HG03103 (cell line): Measurements from ENCODE around the gene TMEM219.
"Not testable (repeated sequence)": the region's sequence is repeated elsewhere in the genome, so short reads cannot be mapped to it uniquely, and the experiment has no call there.

ENCODE experiments used
- ATAC-seq: cut with Tn5 transposase; IDR thresholded peaks from one replicate; pipeline ENCODE4 v1.9.1; 2021; ENCODE audit warnings: low read depth; ENCODE audit not compliant: unreplicated experiment

The TMEM219 gene

GRCh38 chr16:30009990-30010843, 48.3 kb downstream of the TMEM219 start:
- ATAC-seq: no peak

- ATAC-seq: no peak
Measured at GRCh38 chr16:30010844-30011713, 49.2 kb downstream of the TMEM219 start, which contains the start of gene DOC2A. TSS of gene DOC2A (minus strand) at chr16:30011027. CDS start at chr16:30010222, 805 bp downstream.

DNA sequence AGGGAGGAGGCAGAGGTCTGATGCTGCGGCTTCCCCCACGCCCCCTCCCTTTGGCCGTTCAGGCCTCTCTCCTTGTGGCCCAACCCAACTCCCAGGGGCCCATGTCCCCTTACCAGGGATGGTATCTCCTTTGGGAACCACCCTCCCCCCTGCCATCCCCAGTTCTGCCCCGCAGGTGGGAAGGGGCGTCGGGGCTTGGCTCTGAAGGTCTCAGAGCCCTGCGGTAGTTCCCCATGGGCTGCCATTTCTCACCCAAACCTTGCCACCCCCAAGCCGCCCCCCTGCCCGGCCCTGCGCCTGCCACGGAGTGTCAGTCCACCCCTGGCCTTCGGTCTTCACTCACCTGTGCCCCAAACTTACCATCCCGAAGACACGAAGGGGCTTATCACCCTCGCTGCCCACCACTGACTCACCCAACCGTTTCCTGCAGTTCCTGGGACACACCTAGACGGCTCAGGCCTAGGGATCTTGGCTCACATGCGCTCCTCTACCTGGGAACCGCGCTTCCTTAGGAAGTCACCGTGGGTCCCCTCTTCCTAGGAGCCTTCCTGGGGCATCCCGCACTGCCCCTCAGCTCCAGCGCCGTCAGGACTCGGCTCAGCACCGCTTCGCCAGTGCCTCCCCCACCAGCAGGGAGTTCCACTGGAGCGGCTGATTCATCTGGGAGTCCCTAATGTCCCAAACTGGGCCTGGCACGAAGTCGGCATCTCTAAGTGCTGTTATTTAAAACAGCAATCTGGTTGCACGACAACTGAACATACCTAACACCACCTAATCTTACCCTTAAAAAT, 50.0 kb downstream of the TMEM219 start:
- no peak for ATAC-seq

DNA sequence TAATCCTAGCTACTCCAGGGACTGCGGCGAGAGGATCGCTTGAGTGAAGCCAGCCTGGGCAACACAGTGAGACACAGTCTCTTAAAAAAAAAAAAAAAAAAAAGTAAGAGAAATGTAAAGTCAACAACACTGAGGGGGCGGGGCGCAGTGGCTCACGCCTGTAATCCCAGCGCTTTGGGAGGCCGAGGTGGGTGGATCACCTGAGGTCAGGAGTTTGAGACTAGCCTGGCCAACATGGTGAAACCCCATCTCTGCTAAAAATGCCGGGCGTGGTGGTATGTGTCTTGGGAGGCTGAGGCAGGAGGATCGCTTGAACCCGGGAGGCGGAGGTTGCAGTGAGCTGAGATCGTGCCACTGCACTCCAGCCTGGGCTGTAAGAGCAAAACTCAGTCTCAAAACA, 50.7 kb downstream of the TMEM219 start:
- not testable (repeated sequence) for ATAC-seq

DNA sequence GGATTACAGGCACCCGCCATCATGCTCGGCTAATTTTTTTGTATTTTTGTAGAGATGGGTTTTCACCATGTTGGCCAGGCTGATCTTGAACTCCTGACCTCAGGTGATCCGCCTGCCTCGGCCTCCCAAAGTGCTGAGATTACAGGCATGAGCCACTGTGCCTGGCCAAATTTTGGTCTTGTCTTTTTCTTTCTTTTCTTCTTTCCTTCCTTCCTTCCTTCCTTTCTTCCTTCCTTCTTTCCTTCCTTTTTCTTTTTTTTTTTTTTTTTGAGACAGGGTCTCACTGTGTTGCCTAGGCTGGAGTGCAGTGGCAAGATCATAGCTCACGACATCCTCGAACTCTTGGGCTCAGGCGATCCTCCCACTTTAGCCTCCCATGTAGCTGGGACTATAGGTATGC, 53.6 kb downstream of the TMEM219 start:
- ATAC-seq: not testable (repeated sequence)

GRCh38 chr16:30016555-30017276, 54.8 kb downstream of the TMEM219 start:
- ATAC-seq: no peak

- ATAC-seq: no peak
Measured at GRCh38 chr16:30017277-30017656, 55.4 kb downstream of the TMEM219 start.

- ATAC-seq: not testable (repeated sequence)
Measured at GRCh38 chr16:30017937-30018336, 56.1 kb downstream of the TMEM219 start.

DNA sequence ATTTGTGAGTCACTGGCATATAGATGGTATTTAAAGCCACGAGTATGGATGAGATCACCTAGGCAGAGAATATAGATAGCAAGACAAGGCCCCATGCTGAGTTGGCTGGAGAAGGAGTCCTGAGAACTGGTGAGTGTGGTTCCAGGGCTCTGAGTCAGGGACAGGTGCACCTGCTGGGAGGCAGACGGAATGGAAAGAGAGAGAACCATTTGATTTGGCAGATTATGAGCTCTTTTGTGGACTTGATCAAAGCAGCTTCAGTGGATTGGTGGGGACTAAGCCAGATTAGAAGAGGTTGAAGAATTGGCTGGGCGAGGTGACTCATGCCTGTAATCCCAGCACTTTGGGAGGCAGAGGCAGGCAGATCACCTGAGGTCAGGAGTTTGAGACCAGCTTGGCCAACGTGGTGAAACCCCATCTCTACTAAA, 56.9 kb downstream of the TMEM219 start:
- no peak for ATAC-seq
